ENCODE results near the gene VAC14. TPM values are rescaled to one million over a fixed set of nuclear protein-coding genes. Genes with fewer than 3 reads are reported as not detected.

The VAC14 gene
- total RNA-seq, 1 donor from 2014 or later: 40.5 TPM

- intact Hi-C loops (cut with micrococcal nuclease): no loop called here
Observed at GRCh38 chr16:70729292-70729691, 71.7 kb downstream of the VAC14 start.

GRCh38 chr16:70728150-70728549 is 72.8 kb downstream of the VAC14 start:
- intact Hi-C loops (cut with micrococcal nuclease): no loop called here

- intact Hi-C loops (cut with micrococcal nuclease): no loop called here
Observed at GRCh38 chr16:70726892-70727361, 74.0 kb downstream of the VAC14 start.

GRCh38 chr16:70725912-70726828 is 74.8 kb downstream of the VAC14 start:
- intact Hi-C loops (cut with micrococcal nuclease): no loop called here

GRCh38 chr16:70725024-70725911 is 75.7 kb downstream of the VAC14 start:
- intact Hi-C loops (cut with micrococcal nuclease): no loop called here

GRCh38 chr16:70724146-70725023 is 76.6 kb downstream of the VAC14 start:
- intact Hi-C loops (cut with micrococcal nuclease): no loop called here

- intact Hi-C loops (cut with micrococcal nuclease): no loop called here
Observed at GRCh38 chr16:70723740-70724145, 77.2 kb downstream of the VAC14 start.

GRCh38 chr16:70721202-70721963 is 79.6 kb downstream of the VAC14 start:
- intact Hi-C loops (cut with micrococcal nuclease): no loop called here

- intact Hi-C loops (cut with micrococcal nuclease): no loop called here
Observed at GRCh38 chr16:70720425-70721201, 80.3 kb downstream of the VAC14 start.

- intact Hi-C loops (cut with micrococcal nuclease): no loop called here
Observed at GRCh38 chr16:70717065-70717464, 83.9 kb downstream of the VAC14 start.

- intact Hi-C loops (cut with micrococcal nuclease): no loop called here
Observed at GRCh38 chr16:70715860-70716357, 85.0 kb downstream of the VAC14 start.

- intact Hi-C loops (cut with micrococcal nuclease): no loop called here
Observed at GRCh38 chr16:70715055-70715858, 85.7 kb downstream of the VAC14 start.

GRCh38 chr16:70714581-70715054 is 86.3 kb downstream of the VAC14 start:
- intact Hi-C loops (cut with micrococcal nuclease): no loop called here

GRCh38 chr16:70713824-70714223 is 87.1 kb downstream of the VAC14 start:
- intact Hi-C loops (cut with micrococcal nuclease): no loop called here

GRCh38 chr16:70713342-70713741 is 87.6 kb downstream of the VAC14 start:
- intact Hi-C loops (cut with micrococcal nuclease): no loop called here

GRCh38 chr16:70712942-70713341 is 88.0 kb downstream of the VAC14 start:
- intact Hi-C loops (cut with micrococcal nuclease): no loop called here

- intact Hi-C loops (cut with micrococcal nuclease): no loop called here
Observed at GRCh38 chr16:70712359-70712758, 88.6 kb downstream of the VAC14 start.

All from T-helper 1 cell treated with Interleukin-12 subunit alpha and Interleukin-12 subunit beta and Interleukin-4 antibody, amounts not matched to agents 30 ng/mL and 1 ng/mL, for 36 hours (primary cell).